WTC11 (cell line): Measurements from ENCODE around the gene GGN. TPM values are rescaled to one million over a fixed set of nuclear protein-coding genes. Genes with fewer than 3 reads are reported as not detected.

Source experiments
- ATAC-seq: fragments of 200-7000 bp; cut with Tn5 transposase; 2 replicates; pipeline ENCODE4 v1.10.0; 2021; ENCODE audit warnings: mild to moderate bottlenecking, moderate library complexity
- CTCF ChIA-PET: fragments of 300-600 bp; sonication (Branson Sonifier 250); formaldehyde crosslinking; loops from one replicate; lab custom pipeline; 2021; ENCODE audit warnings: antibody characterized with exemption; lab: Charles Lee
- POLR2A ChIA-PET: fragments of 350-600 bp; sonication (Branson Sonifier 250); formaldehyde crosslinking; loops from one replicate; lab custom pipeline; 2021; ENCODE audit warnings: antibody characterized with exemption; lab: Charles Lee
- DNase-seq: peaks from one replicate; pipeline ENCODE4 v3.0.0; 2021; ENCODE audit warnings: low spot score
- H3K27ac Mint-ChIP-seq: 2 replicates; pipeline ENCODE4 v1.8.0; 2021; ENCODE audit warnings: mixed read lengths
- H3K27me3 Mint-ChIP-seq: 2 replicates; pipeline ENCODE4 v1.8.0; 2021; ENCODE audit warnings: low read depth, mild to moderate bottlenecking, moderate library complexity, mixed read lengths
- H3K36me3 Mint-ChIP-seq: 2 replicates; pipeline ENCODE4 v1.8.0; 2021; ENCODE audit warnings: mixed read lengths
- H3K4me1 Mint-ChIP-seq: 2 replicates; pipeline ENCODE4 v1.8.0; 2022; ENCODE audit warnings: mixed read lengths
- H3K4me3 Mint-ChIP-seq: 2 replicates; pipeline ENCODE4 v1.8.0; 2021; ENCODE audit warnings: mild to moderate bottlenecking, moderate library complexity, mixed read lengths
- H3K9me3 Mint-ChIP-seq: 2 replicates; pipeline ENCODE4 v1.8.0; 2021; ENCODE audit warnings: mixed read lengths
- ARID4B ChIP-seq: sonication (generic); formaldehyde crosslinking; IDR thresholded peaks from 2 replicates; pipeline ENCODE4 v1.8.0; 2023; ENCODE audit warnings: missing genetic modification reagents, mild to moderate bottlenecking, borderline replicate concordance
- CREB1 ChIP-seq: sonication (generic); formaldehyde crosslinking; IDR thresholded peaks from 2 replicates; pipeline ENCODE4 v1.8.0; 2023; ENCODE audit warnings: mild to moderate bottlenecking, missing genetic modification reagents
- E2F4 ChIP-seq: sonication (generic); formaldehyde crosslinking; IDR thresholded peaks from 2 replicates; pipeline ENCODE4 v1.8.1; 2022; ENCODE audit warnings: low read depth, mild to moderate bottlenecking, moderate library complexity, missing genetic modification reagents, borderline replicate concordance
- ETV6 ChIP-seq: sonication (generic); formaldehyde crosslinking; IDR thresholded peaks from 2 replicates; pipeline ENCODE4 v1.8.1; 2022; ENCODE audit warnings: mild to moderate bottlenecking, missing genetic modification reagents
- IRF1 ChIP-seq: sonication (generic); formaldehyde crosslinking; IDR thresholded peaks from 2 replicates; pipeline ENCODE4 v1.8.0; 2023; ENCODE audit warnings: missing genetic modification reagents
- PRDM15 ChIP-seq: sonication (generic); formaldehyde crosslinking; IDR thresholded peaks from 2 replicates; pipeline ENCODE4 v1.8.0; 2022; ENCODE audit warnings: missing genetic modification reagents
- RELA ChIP-seq: sonication (generic); formaldehyde crosslinking; IDR thresholded peaks from 2 replicates; pipeline ENCODE4 v1.8.1; 2022; ENCODE audit warnings: missing genetic modification reagents, mild to moderate bottlenecking, borderline replicate concordance
- SP1 ChIP-seq: sonication (generic); formaldehyde crosslinking; conservative IDR thresholded peaks from 2 replicates; pipeline ENCODE4 v1.8.1; 2022; ENCODE audit warnings: missing genetic modification reagents
- TEAD4 ChIP-seq: sonication (generic); formaldehyde crosslinking; IDR thresholded peaks from 2 replicates; pipeline ENCODE4 v1.8.0; 2022; ENCODE audit warnings: mild to moderate bottlenecking, missing genetic modification reagents
- ZMAT4 ChIP-seq: fragments of 250-450 bp; sonication (Bioruptor Pico); IDR thresholded peaks from 2 replicates; pipeline ENCODE4 v1.9.0; 2021; ENCODE audit warnings: mild to moderate bottlenecking
- ZNF425 ChIP-seq: fragments of 250-450 bp; sonication (Bioruptor Pico); conservative IDR thresholded peaks from 2 replicates; pipeline ENCODE4 v1.9.0; 2021; ENCODE audit warnings: mild to moderate bottlenecking
- ZNF512 ChIP-seq: sonication (generic); formaldehyde crosslinking; IDR thresholded peaks from 2 replicates; pipeline ENCODE4 v1.8.1; 2022; ENCODE audit warnings: missing genetic modification reagents, borderline replicate concordance
- ZNF671 ChIP-seq: fragments of 250-450 bp; sonication (Bioruptor Pico); IDR thresholded peaks from 2 replicates; pipeline ENCODE4 v1.8.0; 2021; ENCODE audit warnings: mild to moderate bottlenecking
- total RNA-seq: library from RNA; stranded (reverse); gene quantifications from 3 replicates; pipeline ENCODE4 v1.2.3, GENCODE V29; 2021

GGN gene
- total RNA-seq, 1 experiment from 2014 or later = 2.4 TPM

GRCh38 chr19:38420935-38421334 is 33.1 kb upstream of the GGN start:
- TF ChIP-seq IRF1 (CRISPR knock-in tag) = no peak
- TF ChIP-seq ZNF425 (CRISPR knock-in tag) = no peak
- TF ChIP-seq TEAD4 (CRISPR knock-in tag) = no peak
- no peak for TF ChIP-seq E2F4 (CRISPR knock-in tag)
- TF ChIP-seq ZMAT4 (CRISPR knock-in tag) = no peak
- no peak for TF ChIP-seq RELA (CRISPR knock-in tag)
- no peak for TF ChIP-seq ARID4B
- TF ChIP-seq ETV6 (CRISPR knock-in tag) = no peak
- no peak for TF ChIP-seq SP1
- TF ChIP-seq CREB1 (CRISPR knock-in tag) = no peak
- no peak for TF ChIP-seq ZNF512 (CRISPR knock-in tag)
- TF ChIP-seq PRDM15 = no peak
- TF ChIP-seq ZNF671 (CRISPR knock-in tag) = no peak
- no peak for DNase-seq
- H3K36me3 Mint-ChIP-seq = no peaks in the 10 kb centered on the region
- CTCF ChIA-PET = interaction anchor here (1.9 to 7.7 kb wide), 2 partner anchors 14 to 18 kb away, joined by 8 to 55 read pairs; partner anchors contain the start of gene FAM98C
- no peak for ATAC-seq
- H3K4me3 Mint-ChIP-seq = no peak overlapping the region
- H3K27ac Mint-ChIP-seq = no peak overlapping the region
- POLR2A ChIA-PET = no interaction called here
- H3K4me1 Mint-ChIP-seq = peaks cover 16% of the 10 kb centered on the region
- H3K9me3 Mint-ChIP-seq = no peaks in the 10 kb centered on the region
- peaks cover 21% of the 10 kb centered on the region for H3K27me3 Mint-ChIP-seq
